ENCODE data around the gene NR3C2. TPM values are rescaled to one million over a fixed set of nuclear protein-coding genes. Genes with fewer than 3 reads are reported as not detected.

NR3C2 gene
- polyA plus RNA-seq, 1 of the 3 experiments (the other 2 are of a cell fraction): 0.02 TPM

DNA sequence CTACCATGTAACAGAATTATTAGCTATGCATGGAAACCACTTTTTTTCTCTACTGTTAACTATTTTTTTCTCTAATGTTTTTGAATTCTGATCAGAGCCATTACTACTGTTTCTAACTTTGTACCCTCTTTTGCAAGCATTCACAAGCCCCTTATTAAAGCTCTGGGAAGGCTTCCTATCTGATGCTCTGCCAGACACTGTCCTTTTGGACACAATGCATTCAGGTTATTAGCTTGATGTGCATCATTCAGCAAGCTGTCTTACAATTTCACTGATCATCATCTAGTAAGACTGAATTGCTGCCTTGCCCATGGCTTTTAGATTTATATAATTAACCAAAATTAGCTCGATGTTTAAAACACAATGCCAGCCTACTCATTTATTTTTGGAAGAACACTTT is 155.1 kb downstream of the NR3C2 start:
- 0% methylated on average over 1 of the region's 1 CpG for WGBS (ENCODE audit: low lambda C conversion rate)
- H3K4me1 ChIP-seq (ENCODE audit: control insufficient read depth in 1 of 2, insufficient read depth in 2 of 2, low read depth in 1 of 2, low read length in 1 of 2): peaks cover 0 to 36% of the 10 kb centered on the region in 2 experiments; a peak in 2 of 4 replicates
- CTCF ChIA-PET: interaction anchor here (0.7 to 0.8 kb wide), 2 partner anchors 9 to 1610 kb away, joined by 3 read pairs; no protein-coding TSS in a partner anchor
- no peak overlapping the region for H3K9ac ChIP-seq
- no peak overlapping the region for H2AFZ ChIP-seq (ENCODE audit: low read depth)
- no peak overlapping the region for H3K4me3 ChIP-seq (ENCODE audit: low read depth in 2 of 2, low read length in 1 of 2)
- H3K36me3 ChIP-seq (replicated peaks in 1 of 2; ENCODE audit: control insufficient read depth in 1 of 2, insufficient read depth in 2 of 2, low read length in 1 of 2): no peaks in the 10 kb centered on the region
- H3K27ac ChIP-seq (ENCODE audit: low read depth in 2 of 2, low read length in 1 of 2): peak overlapping the region in 1 of 2 experiments; percentile 99; a peak in 2 of 4 replicates
- no peaks in the 10 kb centered on the region for H4K20me1 ChIP-seq (ENCODE audit: insufficient read depth)
- H3K79me2 ChIP-seq (ENCODE audit: insufficient read depth): no peaks in the 10 kb centered on the region
- no peaks in the 10 kb centered on the region; the same call in 1 of the 2 replicates for H3K9me2 ChIP-seq
- POLR2A ChIA-PET: no interaction called here
- DNase-seq: peak; percentile 24
- no peak overlapping the region for H3K4me2 ChIP-seq
- TF ChIP-seq EP300 (IDR thresholded peaks at IDR 0.05; ENCODE audit: borderline replicate concordance in 1 of 2, low read depth in 1 of 2, low read length in 1 of 2): peak in 1 of 2 experiments; percentile 56; a peak in 2 of 4 replicates
- peak; percentile 71 for TF ChIP-seq GATA2 (CRISPR knock-in tag; IDR thresholded peaks at IDR 0.05)
- TF ChIP-seq TEAD4 (IDR thresholded peaks at IDR 0.05; ENCODE audit: borderline replicate concordance, insufficient read depth): no peak
- peak; percentile 54; the same call in 1 of the 2 replicates for TF ChIP-seq RCOR1 (IDR thresholded peaks at IDR 0.05; ENCODE audit: low read length)
- TF ChIP-seq MEF2A (IDR thresholded peaks at IDR 0.05; ENCODE audit: borderline replicate concordance, low read depth): no peak
- 0 out of 2 replicates have a peak, but pooled peaks have one; percentile 13 for TF ChIP-seq TCF12 (IDR thresholded peaks at IDR 0.05)
- H3K27me3 ChIP-seq (ENCODE audit: insufficient read depth): no peaks in the 10 kb centered on the region
- no peaks in the 10 kb centered on the region for H3K9me3 ChIP-seq
- no peaks in the 10 kb centered on the region for H3F3A ChIP-seq (replicated peaks; ENCODE audit: insufficient read depth)

DNA sequence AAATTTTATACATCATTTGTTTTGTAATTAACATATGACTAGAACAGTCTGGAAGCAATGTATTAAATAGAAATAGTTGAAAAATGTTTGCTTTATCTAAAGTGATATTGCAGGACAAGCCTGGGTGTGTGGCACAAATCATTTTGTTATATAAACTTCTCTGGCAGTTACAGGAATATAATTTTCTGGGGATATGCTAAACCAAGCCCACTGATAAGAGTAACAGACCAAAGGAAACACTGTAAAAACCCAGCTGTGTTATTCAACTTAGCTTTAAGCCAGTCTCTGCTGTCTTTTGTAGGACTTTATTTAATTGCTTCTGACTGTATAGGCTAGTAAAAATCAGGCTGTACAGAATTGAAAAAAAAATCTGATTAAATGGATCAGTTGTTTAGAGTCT is 156.2 kb downstream of the NR3C2 start:
- H3K79me2 ChIP-seq (ENCODE audit: insufficient read depth): no peaks in the 10 kb centered on the region
- 0 out of 2 replicates have a peak, but pooled peaks have one; percentile 19 for TF ChIP-seq GATA2 (CRISPR knock-in tag; IDR thresholded peaks at IDR 0.05)
- TF ChIP-seq RFX5 (IDR thresholded peaks at IDR 0.05; ENCODE audit: low read length): no peak
- TF ChIP-seq EP300 (IDR thresholded peaks at IDR 0.05; ENCODE audit: borderline replicate concordance in 1 of 2, low read depth in 1 of 2, low read length in 1 of 2): peak in 1 of 2 experiments; percentile 84; a peak in 2 of 4 replicates
- peak; percentile 41; the same call in 1 of the 2 replicates for TF ChIP-seq TCF12 (IDR thresholded peaks at IDR 0.05)
- TF ChIP-seq RCOR1 (IDR thresholded peaks at IDR 0.05; ENCODE audit: low read length): 0 out of 2 replicates have a peak, but pooled peaks have one; percentile 43
- H3F3A ChIP-seq (replicated peaks; ENCODE audit: insufficient read depth): no peaks in the 10 kb centered on the region
- no peaks in the 10 kb centered on the region for H3K9me3 ChIP-seq
- POLR2A ChIA-PET: no interaction called here
- H3K4me1 ChIP-seq (ENCODE audit: control insufficient read depth in 1 of 2, insufficient read depth in 2 of 2, low read depth in 1 of 2, low read length in 1 of 2): peaks cover 0 to 36% of the 10 kb centered on the region in 2 experiments; a peak in 2 of 4 replicates
- H3K4me3 ChIP-seq (ENCODE audit: low read depth in 2 of 2, low read length in 1 of 2): no peak overlapping the region
- peak; percentile 35 for DNase-seq
- H4K20me1 ChIP-seq (ENCODE audit: insufficient read depth): no peaks in the 10 kb centered on the region
- no peaks in the 10 kb centered on the region for H3K9me2 ChIP-seq
- no peak overlapping the region for H2AFZ ChIP-seq (ENCODE audit: low read depth)
- peak overlapping the region in 1 of 2 experiments; percentile 99; a peak in 2 of 4 replicates for H3K27ac ChIP-seq (ENCODE audit: low read depth in 2 of 2, low read length in 1 of 2)
- H3K4me2 ChIP-seq: no peak overlapping the region
- CTCF ChIA-PET: no interaction called here
- H3K9ac ChIP-seq: no peak overlapping the region
- no peaks in the 10 kb centered on the region for H3K36me3 ChIP-seq (replicated peaks in 1 of 2; ENCODE audit: control insufficient read depth in 1 of 2, insufficient read depth in 2 of 2, low read length in 1 of 2)
- H3K27me3 ChIP-seq (ENCODE audit: insufficient read depth): no peaks in the 10 kb centered on the region

DNA sequence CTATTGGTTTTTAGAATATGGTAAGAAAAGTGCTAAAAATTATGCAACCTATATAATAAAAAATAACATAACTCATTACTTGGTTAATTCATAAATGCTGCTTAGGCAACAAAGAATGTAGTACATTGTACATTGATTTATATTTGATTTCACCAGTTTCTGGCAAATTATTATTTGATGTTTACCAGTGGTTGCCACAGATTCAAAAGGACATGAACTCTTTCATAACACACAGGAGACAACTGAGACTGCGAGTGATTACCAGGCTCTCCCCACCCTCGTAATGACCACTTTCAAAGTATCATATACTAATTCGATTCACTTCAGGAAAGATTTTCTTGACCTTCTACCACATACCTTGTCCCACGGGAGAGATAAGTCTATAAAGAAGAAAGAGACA is 158.5 kb downstream of the NR3C2 start:
- ChIA-PET POLR2A (no interaction called here), CTCF (interaction anchor here (0.7 to 1.5 kb wide), 2 partner anchors 33 to 981 kb away, joined by 4 to 5 read pairs; no protein-coding TSS in a partner anchor)
- DNase-seq: no peak
- Histone ChIP-seq H3K9ac (no peak overlapping the region), H3K4me2 (no peak overlapping the region), H3K27me3 (ENCODE audit: insufficient read depth) (no peaks in the 10 kb centered on the region), H3F3A (replicated peaks; ENCODE audit: insufficient read depth) (no peaks in the 10 kb centered on the region), H2AFZ (ENCODE audit: low read depth) (no peak overlapping the region), H3K9me3 (no peaks in the 10 kb centered on the region), H3K4me3 (ENCODE audit: low read depth in 2 of 2, low read length in 1 of 2) (no peak overlapping the region), H4K20me1 (ENCODE audit: insufficient read depth) (no peaks in the 10 kb centered on the region), H3K4me1 (ENCODE audit: control insufficient read depth in 1 of 2, insufficient read depth in 2 of 2, low read depth in 1 of 2, low read length in 1 of 2) (peaks cover 0 to 27% of the 10 kb centered on the region in 2 experiments; a peak in 2 of 4 replicates), H3K79me2 (ENCODE audit: insufficient read depth) (no peaks in the 10 kb centered on the region), H3K27ac (ENCODE audit: low read depth in 2 of 2, low read length in 1 of 2) (no peak overlapping the region), H3K36me3 (replicated peaks in 1 of 2; ENCODE audit: control insufficient read depth in 1 of 2, insufficient read depth in 2 of 2, low read length in 1 of 2) (no peaks in the 10 kb centered on the region), H3K9me2 (no peaks in the 10 kb centered on the region)
- no peak for TF ChIP-seq ELF1 (IDR thresholded peaks at IDR 0.05)
- TF ChIP-seq FOXJ3 (CRISPR knock-in tag; IDR thresholded peaks at IDR 0.05): no peak
- no peak for TF ChIP-seq MEF2A (IDR thresholded peaks at IDR 0.05; ENCODE audit: borderline replicate concordance, low read depth)
- no peak for TF ChIP-seq GATA2 (CRISPR knock-in tag; IDR thresholded peaks at IDR 0.05)
- no peak for TF ChIP-seq TCF12 (IDR thresholded peaks at IDR 0.05)
- TF ChIP-seq, protein P1, sequence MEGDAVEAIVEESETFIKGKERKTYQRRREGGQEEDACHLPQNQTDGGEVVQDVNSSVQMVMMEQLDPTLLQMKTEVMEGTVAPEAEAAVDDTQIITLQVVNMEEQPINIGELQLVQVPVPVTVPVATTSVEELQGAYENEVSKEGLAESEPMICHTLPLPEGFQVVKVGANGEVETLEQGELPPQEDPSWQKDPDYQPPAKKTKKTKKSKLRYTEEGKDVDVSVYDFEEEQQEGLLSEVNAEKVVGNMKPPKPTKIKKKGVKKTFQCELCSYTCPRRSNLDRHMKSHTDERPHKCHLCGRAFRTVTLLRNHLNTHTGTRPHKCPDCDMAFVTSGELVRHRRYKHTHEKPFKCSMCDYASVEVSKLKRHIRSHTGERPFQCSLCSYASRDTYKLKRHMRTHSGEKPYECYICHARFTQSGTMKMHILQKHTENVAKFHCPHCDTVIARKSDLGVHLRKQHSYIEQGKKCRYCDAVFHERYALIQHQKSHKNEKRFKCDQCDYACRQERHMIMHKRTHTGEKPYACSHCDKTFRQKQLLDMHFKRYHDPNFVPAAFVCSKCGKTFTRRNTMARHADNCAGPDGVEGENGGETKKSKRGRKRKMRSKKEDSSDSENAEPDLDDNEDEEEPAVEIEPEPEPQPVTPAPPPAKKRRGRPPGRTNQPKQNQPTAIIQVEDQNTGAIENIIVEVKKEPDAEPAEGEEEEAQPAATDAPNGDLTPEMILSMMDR (IDR thresholded peaks at IDR 0.05): no peak
- TF ChIP-seq CHD2 (IDR thresholded peaks at IDR 0.05; ENCODE audit: low read length, partially characterized antibody): no peak
- TF ChIP-seq, protein P2, sequence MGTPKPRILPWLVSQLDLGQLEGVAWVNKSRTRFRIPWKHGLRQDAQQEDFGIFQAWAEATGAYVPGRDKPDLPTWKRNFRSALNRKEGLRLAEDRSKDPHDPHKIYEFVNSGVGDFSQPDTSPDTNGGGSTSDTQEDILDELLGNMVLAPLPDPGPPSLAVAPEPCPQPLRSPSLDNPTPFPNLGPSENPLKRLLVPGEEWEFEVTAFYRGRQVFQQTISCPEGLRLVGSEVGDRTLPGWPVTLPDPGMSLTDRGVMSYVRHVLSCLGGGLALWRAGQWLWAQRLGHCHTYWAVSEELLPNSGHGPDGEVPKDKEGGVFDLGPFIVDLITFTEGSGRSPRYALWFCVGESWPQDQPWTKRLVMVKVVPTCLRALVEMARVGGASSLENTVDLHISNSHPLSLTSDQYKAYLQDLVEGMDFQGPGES (IDR thresholded peaks at IDR 0.05; ENCODE audit: low read depth, low read length): no peak
- no peak for TF ChIP-seq RFX5 (IDR thresholded peaks at IDR 0.05; ENCODE audit: low read length)
- TF ChIP-seq RXRA (IDR thresholded peaks at IDR 0.05; ENCODE audit: borderline replicate concordance, low read depth): no peak
- TF ChIP-seq POLR2AphosphoS5 (IDR thresholded peaks at IDR 0.05; ENCODE audit: low read depth, low read length): no peak
- TF ChIP-seq, protein P3, sequence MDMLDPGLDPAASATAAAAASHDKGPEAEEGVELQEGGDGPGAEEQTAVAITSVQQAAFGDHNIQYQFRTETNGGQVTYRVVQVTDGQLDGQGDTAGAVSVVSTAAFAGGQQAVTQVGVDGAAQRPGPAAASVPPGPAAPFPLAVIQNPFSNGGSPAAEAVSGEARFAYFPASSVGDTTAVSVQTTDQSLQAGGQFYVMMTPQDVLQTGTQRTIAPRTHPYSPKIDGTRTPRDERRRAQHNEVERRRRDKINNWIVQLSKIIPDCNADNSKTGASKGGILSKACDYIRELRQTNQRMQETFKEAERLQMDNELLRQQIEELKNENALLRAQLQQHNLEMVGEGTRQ (IDR thresholded peaks at IDR 0.05; ENCODE audit: borderline replicate concordance, low read depth, low read length): no peak
- no peak for TF ChIP-seq EP300 (IDR thresholded peaks at IDR 0.05; ENCODE audit: borderline replicate concordance in 1 of 2, low read depth in 1 of 2, low read length in 1 of 2)
- no peak for TF ChIP-seq TAF1 (IDR thresholded peaks at IDR 0.05; ENCODE audit: borderline replicate concordance, low read depth, low read length)
- no peak for TF ChIP-seq RCOR1 (IDR thresholded peaks at IDR 0.05; ENCODE audit: low read length)
- no peak for TF ChIP-seq JUND (IDR thresholded peaks at IDR 0.05)
- no peak for TF ChIP-seq TEAD4 (IDR thresholded peaks at IDR 0.05; ENCODE audit: borderline replicate concordance, insufficient read depth)
- 38% methylated on average over 4 of the region's 4 CpGs for WGBS (ENCODE audit: low lambda C conversion rate)

Data from SK-N-SH (cell line).